Endothelial cell (in vitro differentiated cells): ENCODE measurements around the gene PNPT1. TPM values are rescaled to one million over a fixed set of nuclear protein-coding genes. Genes with fewer than 3 reads are reported as not detected.

Experiments used
- DNase-seq: peaks from one replicate; pipeline ENCODE4 v3.0.0; 2021; ENCODE audit warnings: low spot score
- H3K27ac Mint-ChIP-seq: one replicate; pipeline ENCODE4 v1.8.0; 2021; ENCODE audit warnings: mixed read lengths, inconsistent platforms; ENCODE audit not compliant: unreplicated experiment
- H3K27me3 Mint-ChIP-seq: one replicate; pipeline ENCODE4 v1.8.0; 2021; ENCODE audit warnings: mild to moderate bottlenecking, moderate library complexity, mixed read lengths, inconsistent platforms; ENCODE audit not compliant: unreplicated experiment
- H3K36me3 Mint-ChIP-seq: one replicate; pipeline ENCODE4 v1.8.0; 2021; ENCODE audit warnings: mild to moderate bottlenecking, low read depth, mixed read lengths, inconsistent platforms; ENCODE audit not compliant: unreplicated experiment
- H3K4me1 Mint-ChIP-seq: one replicate; pipeline ENCODE4 v1.8.0; 2021; ENCODE audit warnings: mild to moderate bottlenecking, mixed read lengths, inconsistent platforms; ENCODE audit not compliant: unreplicated experiment
- H3K4me3 Mint-ChIP-seq: one replicate; pipeline ENCODE4 v1.8.0; 2021; ENCODE audit warnings: mild to moderate bottlenecking, mixed read lengths, inconsistent platforms; ENCODE audit not compliant: unreplicated experiment
- H3K9me3 Mint-ChIP-seq: one replicate; pipeline ENCODE4 v1.8.0; 2021; ENCODE audit warnings: mixed read lengths, inconsistent platforms; ENCODE audit not compliant: unreplicated experiment
- total RNA-seq: library from RNA; stranded (reverse); fragmentation: NEBNext Ultra II Directional; extraction: Animal tissue kit (Norgen Biotek cat#: 25700); gene quantifications from one replicate; pipeline ENCODE4 v1.2.1, GENCODE V29; 2021; ENCODE audit not compliant: unreplicated experiment
- TF ChIP-seq, protein P1 (sequence below): fragments of 200-600 bp; sonication (generic); IDR thresholded peaks from one replicate; pipeline ENCODE4 v1.5.0; 2021; ENCODE audit warnings: antibody characterized with exemption; ENCODE audit not compliant: unreplicated experiment

Gene PNPT1
- total RNA-seq, 1 donor from 2014 or later, result 24.9 TPM

DNA sequence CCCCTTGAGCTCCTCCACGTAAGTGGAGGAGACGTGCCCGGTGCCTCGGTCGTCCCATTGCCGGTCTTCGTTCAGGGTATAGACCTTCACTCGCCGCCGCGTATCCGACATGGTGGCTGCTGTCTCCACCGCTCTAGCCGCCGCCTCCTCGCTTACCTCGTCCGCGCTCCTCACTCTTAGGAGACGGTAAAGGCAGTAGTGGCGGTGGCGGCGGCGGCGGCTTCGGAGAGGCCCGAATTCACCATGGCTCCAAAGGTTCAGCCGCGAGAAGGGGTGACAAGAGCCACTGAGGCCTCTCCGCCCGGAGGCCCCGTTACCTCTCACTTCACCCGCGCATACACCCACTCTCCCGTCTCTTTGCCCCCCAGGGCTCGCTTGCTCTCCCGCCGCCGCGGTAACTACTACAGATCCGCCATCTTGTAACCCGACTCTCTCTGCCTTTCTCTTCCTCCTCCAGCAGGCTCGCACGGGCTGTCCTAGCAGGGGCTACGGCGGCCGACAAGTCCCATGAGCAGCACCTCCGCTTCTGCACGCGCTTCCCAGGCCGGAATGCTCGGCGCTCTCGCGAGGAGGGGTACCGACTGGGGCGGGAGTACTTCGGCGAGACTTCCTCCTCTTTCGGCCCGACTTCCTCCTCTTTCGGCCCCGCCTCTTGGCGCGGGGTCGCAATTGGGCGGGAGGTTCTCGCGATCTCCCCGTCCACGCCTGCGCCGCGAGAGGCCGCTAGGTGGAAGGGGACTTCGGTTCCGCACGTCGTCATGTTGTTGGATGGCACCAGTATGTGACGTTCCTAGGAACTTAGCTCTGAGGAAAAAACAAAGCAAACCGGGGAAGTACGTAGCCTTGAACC is 76.2 kb downstream of the PNPT1 start, which contains the start of gene PPP4R3B:
PPP4R3B (minus strand) TSS at position 448 of the 850 bp plus-strand sequence; CDS start at position 111, 337 bp downstream.
- peaks cover 21% of the 10 kb centered on the region for H3K4me1 Mint-ChIP-seq
- TF ChIP-seq, protein P1, sequence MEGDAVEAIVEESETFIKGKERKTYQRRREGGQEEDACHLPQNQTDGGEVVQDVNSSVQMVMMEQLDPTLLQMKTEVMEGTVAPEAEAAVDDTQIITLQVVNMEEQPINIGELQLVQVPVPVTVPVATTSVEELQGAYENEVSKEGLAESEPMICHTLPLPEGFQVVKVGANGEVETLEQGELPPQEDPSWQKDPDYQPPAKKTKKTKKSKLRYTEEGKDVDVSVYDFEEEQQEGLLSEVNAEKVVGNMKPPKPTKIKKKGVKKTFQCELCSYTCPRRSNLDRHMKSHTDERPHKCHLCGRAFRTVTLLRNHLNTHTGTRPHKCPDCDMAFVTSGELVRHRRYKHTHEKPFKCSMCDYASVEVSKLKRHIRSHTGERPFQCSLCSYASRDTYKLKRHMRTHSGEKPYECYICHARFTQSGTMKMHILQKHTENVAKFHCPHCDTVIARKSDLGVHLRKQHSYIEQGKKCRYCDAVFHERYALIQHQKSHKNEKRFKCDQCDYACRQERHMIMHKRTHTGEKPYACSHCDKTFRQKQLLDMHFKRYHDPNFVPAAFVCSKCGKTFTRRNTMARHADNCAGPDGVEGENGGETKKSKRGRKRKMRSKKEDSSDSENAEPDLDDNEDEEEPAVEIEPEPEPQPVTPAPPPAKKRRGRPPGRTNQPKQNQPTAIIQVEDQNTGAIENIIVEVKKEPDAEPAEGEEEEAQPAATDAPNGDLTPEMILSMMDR, result peak; percentile 56
- H3K27ac Mint-ChIP-seq, result no peak within 1 kb of the TSS
- H3K4me3 Mint-ChIP-seq, result no peak within 1 kb of the TSS
- peak; percentile 99 for DNase-seq
- H3K27me3 Mint-ChIP-seq, result peaks cover 6% of the 10 kb centered on the region
- H3K9me3 Mint-ChIP-seq, result no peaks in the 10 kb centered on the region
- H3K36me3 Mint-ChIP-seq, result peaks cover 16% of the 10 kb centered on the region

DNA sequence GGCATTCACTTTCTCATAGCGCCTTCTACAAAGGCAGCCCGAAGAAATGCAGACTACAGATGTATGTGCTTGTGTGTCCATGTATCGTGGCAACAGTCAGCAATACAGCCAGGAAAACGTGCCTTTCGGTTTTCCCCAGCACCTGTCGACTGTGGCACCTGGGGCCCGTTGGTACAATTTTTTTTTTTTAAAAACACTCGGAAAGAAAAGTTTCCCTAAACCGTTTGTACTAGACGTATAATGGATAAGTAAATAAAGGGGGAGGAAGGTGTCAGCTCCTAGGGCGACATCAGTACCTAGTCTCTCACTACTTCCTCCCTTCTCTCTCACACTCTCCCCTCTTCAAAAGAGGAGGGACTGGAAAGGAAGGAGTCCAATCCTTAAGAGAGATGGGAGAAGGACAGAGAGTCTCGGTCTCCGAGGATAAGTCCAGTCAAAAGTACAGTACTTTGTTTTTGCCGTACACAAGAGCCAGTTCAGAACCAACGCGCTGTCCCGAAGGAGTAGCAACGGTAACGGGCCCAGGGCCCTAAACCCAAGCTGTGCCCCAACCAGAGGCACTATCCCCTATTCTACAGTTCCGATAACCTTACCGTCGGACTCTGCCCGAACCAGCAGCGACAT is 77.0 kb downstream of the PNPT1 start:
- Mint-ChIP-seq H3K9me3 (no peaks in the 10 kb centered on the region), H3K4me3 (no peak overlapping the region), H3K27ac (no peak overlapping the region), H3K4me1 (peaks cover 21% of the 10 kb centered on the region), H3K36me3 (peaks cover 16% of the 10 kb centered on the region), H3K27me3 (peaks cover 5% of the 10 kb centered on the region)
- TF ChIP-seq, protein P1, result no peak
- DNase-seq, result peak; percentile 27

DNA sequence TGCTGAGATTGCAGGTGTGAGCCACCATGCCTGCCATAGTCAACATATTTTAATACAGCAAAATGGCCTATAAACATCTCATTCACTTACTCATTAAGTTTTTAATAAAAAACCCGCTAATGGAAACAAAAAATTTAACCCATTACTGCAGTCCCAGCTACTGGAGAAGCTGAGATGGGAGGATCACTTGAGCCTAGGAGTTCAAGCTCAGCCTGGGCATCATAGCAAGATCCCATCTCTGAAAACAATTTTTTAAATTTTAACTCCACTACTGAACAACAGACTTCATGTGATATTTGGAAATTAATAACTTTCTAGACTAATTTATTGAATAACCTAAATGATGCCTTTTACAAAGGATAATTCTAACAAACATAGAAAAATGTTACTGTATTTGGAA is 81.6 kb downstream of the PNPT1 start:
- DNase-seq, result no peak
- Mint-ChIP-seq H3K9me3 (no peaks in the 10 kb centered on the region), H3K36me3 (peaks cover 19% of the 10 kb centered on the region), H3K27ac (no peak overlapping the region), H3K4me3 (no peak overlapping the region), H3K27me3 (peaks cover 5% of the 10 kb centered on the region), H3K4me1 (peaks cover 8% of the 10 kb centered on the region)
- TF ChIP-seq, protein P1, result no peak

DNA sequence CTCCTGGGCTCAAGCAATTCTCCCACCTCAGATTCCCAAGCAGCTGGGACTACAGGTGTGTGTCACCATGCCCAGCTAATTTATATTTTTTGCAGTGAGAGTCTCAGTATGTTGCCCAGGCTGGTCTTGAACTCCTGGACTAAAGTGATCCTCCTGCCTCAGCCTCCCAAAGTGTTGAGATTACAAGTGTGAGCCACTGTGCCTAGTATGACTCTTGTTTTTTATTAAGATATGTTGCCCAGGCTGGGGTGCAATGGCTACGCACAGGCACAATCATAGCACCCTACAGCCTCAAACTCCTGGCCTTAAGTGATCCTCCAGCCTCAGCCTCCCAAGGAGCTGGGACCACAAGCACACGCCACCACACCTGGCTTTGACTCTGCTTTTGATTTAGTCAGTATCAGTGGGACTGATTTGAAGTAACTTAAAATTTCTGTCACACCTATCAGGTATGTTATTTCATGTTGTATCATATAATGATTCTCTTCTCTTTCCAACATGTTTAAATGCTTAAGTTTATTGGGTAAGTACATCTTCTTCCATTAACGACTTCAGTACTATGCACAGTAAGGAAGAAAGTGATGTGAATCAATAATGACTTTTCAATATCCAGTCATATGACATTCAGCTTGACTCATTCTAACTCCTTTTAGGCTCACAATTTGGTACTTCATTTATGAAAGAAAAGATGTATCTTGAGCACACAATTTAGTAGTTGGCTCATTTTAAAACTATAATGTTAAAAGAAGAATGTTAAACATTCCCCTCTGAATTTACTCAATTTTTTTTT is 82.5 kb downstream of the PNPT1 start:
- peaks cover 1% of the 10 kb centered on the region for H3K27me3 Mint-ChIP-seq
- peaks cover 13% of the 10 kb centered on the region for H3K36me3 Mint-ChIP-seq
- H3K4me1 Mint-ChIP-seq, result peaks cover 8% of the 10 kb centered on the region
- no peak overlapping the region for H3K4me3 Mint-ChIP-seq
- no peaks in the 10 kb centered on the region for H3K9me3 Mint-ChIP-seq
- DNase-seq, result no peak
- TF ChIP-seq, protein P1, result no peak
- no peak overlapping the region for H3K27ac Mint-ChIP-seq
